ENCODE data around the gene SLAIN2. TPM values are rescaled to one million over a fixed set of nuclear protein-coding genes. Genes with fewer than 3 reads are reported as not detected.

SLAIN2 gene
- total RNA-seq, 1 experiment from 2014 or later: 12.5 TPM

DNA sequence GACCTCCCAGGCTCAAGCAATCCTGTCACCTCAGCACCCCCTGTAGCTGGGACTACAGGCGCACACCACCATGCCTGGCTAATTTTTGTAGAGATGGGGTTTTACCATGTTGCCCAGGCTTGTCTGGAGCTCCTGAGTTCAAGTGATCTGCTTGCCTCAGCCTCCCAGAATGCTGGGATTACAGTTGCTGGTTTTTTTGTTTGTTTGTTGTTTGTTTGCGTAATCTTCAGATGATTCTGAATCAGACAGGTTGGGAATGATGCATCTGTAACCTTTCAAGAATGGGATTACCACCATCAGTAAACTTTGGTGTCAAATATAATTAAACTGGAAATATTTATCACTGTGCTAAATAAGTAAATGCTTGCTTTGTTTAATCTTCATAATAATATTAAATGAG is 79.8 kb downstream of the SLAIN2 start:
- CTCF ChIA-PET: no interaction called here
- ATAC-seq (no peak), DNase-seq (no peak)
- H3K9me3 ChIP-seq (ENCODE audit: low read length): no peaks in the 10 kb centered on the region
- no peak overlapping the region for H3K9ac ChIP-seq (ENCODE audit: low read length)
- no peak overlapping the region for H3K27ac ChIP-seq (ENCODE audit: low read length)
- no peaks in the 10 kb centered on the region for H3K9me2 ChIP-seq (replicated peaks; ENCODE audit: low read length)
- H4K20me1 ChIP-seq (ENCODE audit: low read length): no peaks in the 10 kb centered on the region
- intact Hi-C loops (cut with micrococcal nuclease): loop anchor here (10.0 kb wide), 1 partner anchor 64 kb away; the partner anchor contains the start of gene SLC10A4
- no peak overlapping the region for H2AFZ ChIP-seq (ENCODE audit: low read length)
- no peaks in the 10 kb centered on the region for H3K27me3 ChIP-seq (ENCODE audit: low read length)
- H3K79me2 ChIP-seq (ENCODE audit: low read length): no peaks in the 10 kb centered on the region
- POLR2A ChIA-PET (ENCODE audit: unreplicated experiment): no interaction called here
- TF ChIP-seq EZH2phosphoT487 (IDR thresholded peaks at IDR 0.05; ENCODE audit: borderline replicate concordance, low read length) (no peak), EZH2 (IDR thresholded peaks at IDR 0.05; ENCODE audit: low read length, unreplicated experiment) (no peak)
- TF ChIP-seq, protein P1, sequence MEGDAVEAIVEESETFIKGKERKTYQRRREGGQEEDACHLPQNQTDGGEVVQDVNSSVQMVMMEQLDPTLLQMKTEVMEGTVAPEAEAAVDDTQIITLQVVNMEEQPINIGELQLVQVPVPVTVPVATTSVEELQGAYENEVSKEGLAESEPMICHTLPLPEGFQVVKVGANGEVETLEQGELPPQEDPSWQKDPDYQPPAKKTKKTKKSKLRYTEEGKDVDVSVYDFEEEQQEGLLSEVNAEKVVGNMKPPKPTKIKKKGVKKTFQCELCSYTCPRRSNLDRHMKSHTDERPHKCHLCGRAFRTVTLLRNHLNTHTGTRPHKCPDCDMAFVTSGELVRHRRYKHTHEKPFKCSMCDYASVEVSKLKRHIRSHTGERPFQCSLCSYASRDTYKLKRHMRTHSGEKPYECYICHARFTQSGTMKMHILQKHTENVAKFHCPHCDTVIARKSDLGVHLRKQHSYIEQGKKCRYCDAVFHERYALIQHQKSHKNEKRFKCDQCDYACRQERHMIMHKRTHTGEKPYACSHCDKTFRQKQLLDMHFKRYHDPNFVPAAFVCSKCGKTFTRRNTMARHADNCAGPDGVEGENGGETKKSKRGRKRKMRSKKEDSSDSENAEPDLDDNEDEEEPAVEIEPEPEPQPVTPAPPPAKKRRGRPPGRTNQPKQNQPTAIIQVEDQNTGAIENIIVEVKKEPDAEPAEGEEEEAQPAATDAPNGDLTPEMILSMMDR (conservative IDR thresholded peaks at IDR 0.05; ENCODE audit: low read depth, low read length): no peak
- H3K36me3 ChIP-seq (ENCODE audit: low read depth, low read length): peaks cover 3% of the 10 kb centered on the region
- H3K4me3 ChIP-seq (ENCODE audit: low read length): no peak overlapping the region
- H3K4me2 ChIP-seq (ENCODE audit: low read length): no peak overlapping the region
- no peaks in the 10 kb centered on the region for H3F3A ChIP-seq (ENCODE audit: low read length, unreplicated experiment)
- no peaks in the 10 kb centered on the region for H3K4me1 ChIP-seq (ENCODE audit: insufficient read depth, low read length)
- BruUV-seq (replicated peaks): no TSS peak

DNA sequence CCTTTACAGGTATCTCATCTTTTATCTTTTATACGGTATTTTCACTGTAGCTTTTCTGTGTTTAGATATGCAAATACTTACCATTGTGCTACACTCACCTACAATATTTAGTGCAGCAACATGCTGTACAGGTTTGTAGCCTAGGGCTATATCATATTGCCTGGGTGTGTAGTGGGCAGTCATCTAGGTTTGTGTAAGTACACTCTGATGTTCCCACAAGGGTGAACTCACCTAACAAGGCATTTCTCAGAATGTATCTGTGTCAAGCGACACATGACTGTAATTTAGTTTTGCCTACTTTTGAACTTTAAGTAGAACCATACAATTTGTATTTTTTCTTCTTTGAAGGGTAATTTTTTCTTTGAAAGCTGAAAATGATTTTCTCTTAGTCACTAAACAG is 87.6 kb downstream of the SLAIN2 start:
- BruUV-seq (replicated peaks): no TSS peak
- intact Hi-C loops (cut with micrococcal nuclease): loop anchor here (10.0 kb wide), 1 partner anchor 56 kb away; the partner anchor contains the start of gene SLC10A4
- CTCF ChIA-PET: no interaction called here
- H3K27ac ChIP-seq (ENCODE audit: low read length): no peak overlapping the region
- no peaks in the 10 kb centered on the region for H3K27me3 ChIP-seq (ENCODE audit: low read length)
- H3K4me2 ChIP-seq (ENCODE audit: low read length): no peak overlapping the region
- no peak overlapping the region for H2AFZ ChIP-seq (ENCODE audit: low read length)
- H3K36me3 ChIP-seq (ENCODE audit: low read depth, low read length): no peaks in the 10 kb centered on the region
- ATAC-seq (no peak), DNase-seq (no peak)
- TF ChIP-seq EZH2 (IDR thresholded peaks at IDR 0.05; ENCODE audit: low read length, unreplicated experiment) (no peak), EZH2phosphoT487 (IDR thresholded peaks at IDR 0.05; ENCODE audit: borderline replicate concordance, low read length) (no peak)
- TF ChIP-seq, protein P1 (conservative IDR thresholded peaks at IDR 0.05; ENCODE audit: low read depth, low read length): no peak
- H3F3A ChIP-seq (ENCODE audit: low read length, unreplicated experiment): no peaks in the 10 kb centered on the region
- H3K9me3 ChIP-seq (ENCODE audit: low read length): no peaks in the 10 kb centered on the region
- no peak overlapping the region for H3K4me3 ChIP-seq (ENCODE audit: low read length)
- no peaks in the 10 kb centered on the region for H3K4me1 ChIP-seq (ENCODE audit: insufficient read depth, low read length)
- no peaks in the 10 kb centered on the region for H4K20me1 ChIP-seq (ENCODE audit: low read length)
- no peak overlapping the region for H3K9ac ChIP-seq (ENCODE audit: low read length)
- no peaks in the 10 kb centered on the region for H3K79me2 ChIP-seq (ENCODE audit: low read length)
- POLR2A ChIA-PET (ENCODE audit: unreplicated experiment): no interaction called here
- H3K9me2 ChIP-seq (replicated peaks; ENCODE audit: low read length): no peaks in the 10 kb centered on the region

DNA sequence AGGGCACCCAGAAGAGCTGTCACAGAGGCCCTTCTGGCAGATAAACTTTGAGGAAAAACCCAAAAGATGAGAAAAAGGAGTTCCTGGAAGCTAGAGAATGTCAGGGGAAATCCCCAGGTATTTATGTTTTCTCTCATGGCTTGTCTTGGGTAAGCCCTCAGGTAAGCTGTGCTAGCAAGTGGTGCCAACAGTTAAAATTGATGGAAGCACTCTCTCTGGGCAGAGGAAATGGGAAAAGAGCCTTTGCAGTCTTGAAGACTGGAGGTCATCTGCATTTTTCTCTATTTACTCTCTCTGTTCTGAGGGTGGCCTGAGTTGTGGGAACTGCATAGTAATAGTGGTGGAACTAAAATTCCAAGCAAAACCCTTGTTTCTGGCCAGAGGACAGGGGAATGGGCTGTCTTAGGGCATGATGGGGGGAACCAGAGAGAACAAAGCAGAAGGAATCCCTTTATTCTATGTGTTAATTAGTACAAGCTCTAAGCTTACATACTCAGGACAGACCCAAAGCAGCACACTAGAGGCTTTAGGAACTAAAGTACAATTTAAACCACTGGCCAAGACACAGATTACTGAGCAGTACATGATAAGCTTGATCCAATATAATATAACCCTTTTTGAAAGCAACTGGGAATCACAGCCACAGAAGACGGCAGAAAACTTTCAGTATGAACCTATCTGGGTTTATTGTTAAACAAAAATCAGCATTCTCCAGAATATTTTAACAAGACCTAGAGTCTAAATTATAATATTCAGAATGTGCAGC is 88.6 kb downstream of the SLAIN2 start:
- Histone ChIP-seq H3K4me3 (ENCODE audit: low read length) (no peak overlapping the region), H2AFZ (ENCODE audit: low read length) (no peak overlapping the region), H3K4me2 (ENCODE audit: low read length) (no peak overlapping the region), H3K27ac (ENCODE audit: low read length) (no peak overlapping the region), H3K9me2 (replicated peaks; ENCODE audit: low read length) (no peaks in the 10 kb centered on the region), H3K9me3 (ENCODE audit: low read length) (no peaks in the 10 kb centered on the region), H3K9ac (ENCODE audit: low read length) (no peak overlapping the region), H3F3A (ENCODE audit: low read length, unreplicated experiment) (no peaks in the 10 kb centered on the region), H4K20me1 (ENCODE audit: low read length) (no peaks in the 10 kb centered on the region), H3K27me3 (ENCODE audit: low read length) (no peaks in the 10 kb centered on the region), H3K4me1 (ENCODE audit: insufficient read depth, low read length) (no peaks in the 10 kb centered on the region), H3K36me3 (ENCODE audit: low read depth, low read length) (no peaks in the 10 kb centered on the region), H3K79me2 (ENCODE audit: low read length) (no peaks in the 10 kb centered on the region)
- CTCF ChIA-PET: no interaction called here
- POLR2A ChIA-PET (ENCODE audit: unreplicated experiment): no interaction called here
- TF ChIP-seq, protein P1 (conservative IDR thresholded peaks at IDR 0.05; ENCODE audit: low read depth, low read length): no peak
- no peak for TF ChIP-seq EZH2 (IDR thresholded peaks at IDR 0.05; ENCODE audit: low read length, unreplicated experiment)
- no peak for TF ChIP-seq EZH2phosphoT487 (IDR thresholded peaks at IDR 0.05; ENCODE audit: borderline replicate concordance, low read length)
- ATAC-seq (no peak), DNase-seq (no peak)
- intact Hi-C loops (cut with micrococcal nuclease): loop anchor here (10.0 kb wide), 1 partner anchor 55 kb away; the partner anchor contains the start of gene SLC10A4
- BruUV-seq (replicated peaks): TSS peak; percentile 2
